GM18526 (cell line): Measurements from ENCODE around the gene WDR19.

ENCODE experiments used
- POLR2A ChIP-seq: IDR thresholded peaks from 3 replicates; pipeline ENCODE4 v1.6.1; 2011; ENCODE audit not compliant: insufficient read length; ENCODE audit errors: extremely low read depth

WDR19 gene

DNA sequence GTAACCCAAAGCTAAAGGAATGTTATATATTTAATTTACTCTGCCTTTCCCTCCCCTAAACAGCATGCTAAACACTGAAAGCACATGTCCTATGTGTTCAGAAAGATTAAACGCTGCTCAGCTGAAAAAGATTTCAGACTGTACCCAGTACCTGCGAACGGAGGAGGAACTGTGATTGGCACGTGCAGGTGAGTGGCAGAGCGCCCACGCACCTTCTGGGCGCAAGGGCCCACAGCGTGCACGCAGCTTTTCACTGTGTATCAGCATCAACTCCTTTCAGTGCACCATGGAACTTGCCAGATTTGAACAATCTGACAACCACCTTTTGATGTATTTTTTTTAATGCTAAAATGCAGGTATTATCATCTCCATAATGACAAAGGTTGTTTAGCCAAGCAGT is 96.1 kb downstream of the WDR19 start:
- TF ChIP-seq POLR2A, result no peak

GRCh38 chr4:39279416-39279815 is 97.1 kb downstream of the WDR19 start:
- TF ChIP-seq POLR2A, result no peak

GRCh38 chr4:39280770-39281169 is 98.4 kb downstream of the WDR19 start:
- TF ChIP-seq POLR2A, result no peak

DNA sequence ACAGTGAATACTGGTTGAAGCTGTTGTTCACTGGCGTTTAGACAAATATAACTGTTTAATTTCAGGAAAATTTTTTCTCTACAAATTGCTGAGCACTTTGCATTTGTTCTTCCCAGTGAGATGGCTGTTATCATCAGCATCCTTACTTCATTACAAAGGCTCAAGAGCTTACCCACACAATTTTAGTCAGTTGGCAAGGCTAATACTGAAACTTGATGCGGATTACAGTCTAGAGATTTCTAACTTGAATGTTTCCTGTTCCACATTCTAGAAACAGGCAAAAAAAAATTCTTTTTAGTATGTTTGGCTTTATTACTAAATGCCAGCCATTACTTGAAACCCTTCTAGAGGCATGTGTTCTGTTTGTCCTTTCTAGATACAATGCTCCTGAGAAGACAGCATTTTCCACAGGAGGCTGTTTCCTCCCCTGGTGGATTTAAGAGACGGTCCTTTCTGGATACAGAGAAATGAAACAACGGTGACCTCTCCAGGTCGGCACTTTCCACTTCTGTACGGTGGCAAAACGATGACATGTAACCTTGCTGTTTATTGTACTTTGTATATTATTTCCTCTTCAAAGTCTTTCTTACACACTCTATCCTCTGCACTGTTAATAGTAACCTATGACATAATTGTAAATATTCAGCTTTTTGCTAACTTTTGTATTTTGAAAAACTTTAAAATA is 102.9 kb downstream of the WDR19 start:
- TF ChIP-seq POLR2A, result no peak

- no peak for TF ChIP-seq POLR2A
Measured at GRCh38 chr4:39285853-39286252, 103.5 kb downstream of the WDR19 start.

DNA sequence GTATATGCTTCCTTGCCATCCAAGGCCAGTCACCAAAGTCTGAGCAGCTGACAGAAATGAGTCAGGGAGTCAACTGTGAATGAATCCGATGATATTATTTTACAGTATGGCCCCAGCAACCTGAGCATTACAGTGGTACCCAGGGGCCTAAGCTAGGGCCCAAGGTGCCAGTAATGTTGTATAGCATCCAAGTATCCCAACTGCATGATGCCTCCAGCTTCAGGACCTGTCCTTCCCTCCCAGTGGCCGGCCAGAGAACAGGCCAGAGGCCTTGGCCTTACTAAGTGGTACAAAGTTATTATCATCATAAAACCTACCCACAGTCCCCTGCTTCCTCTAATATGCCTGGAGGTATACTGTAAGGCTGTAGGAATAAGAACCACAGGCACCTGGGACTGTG is 103.9 kb downstream of the WDR19 start:
- no peak for TF ChIP-seq POLR2A

- no peak for TF ChIP-seq POLR2A
Measured at GRCh38 chr4:39287223-39287622, 104.9 kb downstream of the WDR19 start.

DNA sequence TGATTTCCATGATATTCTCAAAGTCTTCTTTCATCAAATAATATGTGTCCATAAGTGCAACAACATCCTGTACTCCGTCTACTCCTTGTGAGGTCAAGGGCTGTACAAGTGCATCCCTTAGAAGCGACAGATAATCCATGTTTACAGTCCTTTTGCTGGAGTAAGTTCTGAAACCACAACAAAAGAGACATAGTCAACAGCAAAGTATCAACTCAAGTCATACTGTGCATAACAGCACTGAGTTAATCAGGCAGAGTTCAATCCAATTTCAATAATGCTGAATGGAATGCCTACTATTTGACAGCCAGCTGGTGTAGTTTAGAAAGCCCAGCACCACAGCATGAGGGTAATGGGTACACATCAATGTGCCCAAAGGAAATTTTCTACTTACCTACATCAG is 109.4 kb downstream of the WDR19 start:
- no peak for TF ChIP-seq POLR2A

DNA sequence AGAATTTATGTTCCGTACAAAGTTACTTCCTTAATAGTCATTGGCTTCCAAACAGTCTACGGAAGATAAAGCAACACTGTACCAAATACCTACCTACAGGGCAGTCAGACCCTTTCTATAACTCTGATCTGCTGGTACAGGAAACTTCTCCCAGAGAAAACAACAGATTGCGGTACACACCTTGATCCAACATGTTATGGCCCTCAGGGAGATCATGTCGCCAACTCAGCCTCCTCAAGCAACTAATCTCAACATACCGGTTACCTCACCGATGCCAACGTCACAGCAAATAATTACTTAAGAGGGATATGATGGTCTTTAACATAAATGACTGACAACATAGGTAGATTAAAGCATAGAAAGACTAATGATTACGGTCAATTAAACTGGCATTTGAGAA is 113.5 kb downstream of the WDR19 start:
- no peak for TF ChIP-seq POLR2A

DNA sequence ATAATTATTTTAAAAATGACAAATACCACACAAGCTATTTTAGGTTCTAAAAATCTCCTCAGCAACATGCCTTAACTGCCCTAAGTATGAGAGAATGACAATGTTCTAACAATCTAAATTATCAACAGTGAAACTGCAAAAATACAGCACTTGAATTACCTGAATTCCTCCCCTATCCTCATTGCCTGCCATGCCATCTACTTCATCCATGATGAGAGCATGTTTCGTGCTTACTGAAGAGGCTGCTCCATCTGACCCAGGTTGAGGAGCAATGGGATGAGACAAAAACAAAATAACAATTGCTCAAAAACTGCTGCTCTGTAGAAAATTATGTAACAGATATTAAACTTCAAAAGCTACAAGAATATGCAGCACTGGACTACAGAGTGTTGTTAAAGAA is 120.6 kb downstream of the WDR19 start:
- no peak for TF ChIP-seq POLR2A

DNA sequence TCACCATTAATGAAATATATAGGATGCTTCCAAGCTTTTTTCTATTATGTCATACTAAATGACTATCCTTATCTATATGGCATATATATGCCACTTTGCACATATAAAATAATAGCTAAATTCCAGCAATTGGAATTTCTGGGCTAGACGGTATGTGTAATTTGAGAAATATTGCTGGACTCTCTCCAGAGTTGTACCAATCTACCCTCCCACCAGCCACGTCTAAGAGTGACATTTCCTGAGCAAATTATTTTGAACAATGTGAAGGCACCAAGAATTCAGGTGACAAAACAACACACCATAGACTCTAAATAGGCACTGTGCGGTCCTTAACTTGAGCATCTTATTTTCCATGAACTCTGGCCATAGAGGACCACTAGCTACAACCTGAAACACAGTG is 121.5 kb downstream of the WDR19 start:
- no peak for TF ChIP-seq POLR2A

GRCh38 chr4:39304651-39305050 is 122.3 kb downstream of the WDR19 start:
- no peak for TF ChIP-seq POLR2A

GRCh38 chr4:39305912-39306677 is 123.8 kb downstream of the WDR19 start:
- no peak for TF ChIP-seq POLR2A

DNA sequence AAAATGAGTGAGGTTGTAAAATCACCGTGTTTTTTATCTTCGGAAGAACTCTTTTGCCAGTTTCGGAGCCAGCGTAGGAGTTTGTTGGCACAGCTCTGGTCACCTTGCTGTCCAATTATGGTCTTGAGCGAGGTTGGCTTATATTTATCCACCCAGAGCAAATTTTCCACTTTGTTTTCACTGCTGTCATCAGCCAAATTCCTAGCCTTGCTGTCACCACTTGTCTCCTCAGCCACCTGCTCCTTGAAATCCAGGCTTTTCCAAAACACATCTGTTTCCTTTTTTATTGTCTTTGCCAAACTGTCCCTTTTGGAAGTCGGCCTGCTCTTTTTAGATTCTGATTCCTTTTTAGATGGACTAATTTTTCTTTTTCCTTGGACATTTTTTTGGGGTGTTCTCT is 126.3 kb downstream of the WDR19 start:
- TF ChIP-seq POLR2A, result no peak

DNA sequence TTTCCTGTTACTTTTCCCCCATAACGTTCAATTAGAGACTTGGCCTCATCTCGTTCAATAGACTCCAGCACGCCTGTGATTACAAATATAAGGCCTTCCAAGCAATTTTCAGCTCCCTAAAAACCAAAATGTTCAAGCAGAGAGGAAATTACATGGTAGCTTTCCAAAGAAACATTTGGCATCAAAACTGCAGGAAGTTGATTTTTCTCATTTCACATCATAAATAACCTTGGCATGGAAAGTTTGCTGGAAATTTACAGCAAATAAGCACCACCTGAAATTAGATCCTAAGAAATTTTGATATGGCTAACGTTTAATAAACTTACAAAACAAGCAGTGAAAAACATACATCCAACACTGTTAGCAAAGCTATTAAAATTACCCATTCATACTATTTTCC is 130.5 kb downstream of the WDR19 start:
- TF ChIP-seq POLR2A, result no peak

DNA sequence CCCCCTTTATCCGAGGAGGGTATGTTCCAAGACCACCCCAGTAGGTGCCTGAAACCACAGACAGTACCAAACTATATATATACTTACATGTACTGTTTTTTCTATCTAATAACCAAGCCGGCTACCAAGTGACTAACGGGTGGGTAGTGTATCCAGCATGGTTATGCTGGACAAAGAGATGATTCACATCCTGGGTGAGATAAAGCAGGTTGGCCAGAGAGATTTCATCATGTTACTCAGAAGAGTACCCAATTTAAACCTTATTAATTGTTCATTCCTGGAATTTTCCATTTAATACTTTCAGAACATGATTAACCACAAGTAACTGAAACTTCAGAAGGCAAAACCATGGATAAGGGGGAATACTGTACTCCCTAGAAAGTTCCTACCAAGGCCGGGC is 137.3 kb downstream of the WDR19 start:
- no peak for TF ChIP-seq POLR2A

DNA sequence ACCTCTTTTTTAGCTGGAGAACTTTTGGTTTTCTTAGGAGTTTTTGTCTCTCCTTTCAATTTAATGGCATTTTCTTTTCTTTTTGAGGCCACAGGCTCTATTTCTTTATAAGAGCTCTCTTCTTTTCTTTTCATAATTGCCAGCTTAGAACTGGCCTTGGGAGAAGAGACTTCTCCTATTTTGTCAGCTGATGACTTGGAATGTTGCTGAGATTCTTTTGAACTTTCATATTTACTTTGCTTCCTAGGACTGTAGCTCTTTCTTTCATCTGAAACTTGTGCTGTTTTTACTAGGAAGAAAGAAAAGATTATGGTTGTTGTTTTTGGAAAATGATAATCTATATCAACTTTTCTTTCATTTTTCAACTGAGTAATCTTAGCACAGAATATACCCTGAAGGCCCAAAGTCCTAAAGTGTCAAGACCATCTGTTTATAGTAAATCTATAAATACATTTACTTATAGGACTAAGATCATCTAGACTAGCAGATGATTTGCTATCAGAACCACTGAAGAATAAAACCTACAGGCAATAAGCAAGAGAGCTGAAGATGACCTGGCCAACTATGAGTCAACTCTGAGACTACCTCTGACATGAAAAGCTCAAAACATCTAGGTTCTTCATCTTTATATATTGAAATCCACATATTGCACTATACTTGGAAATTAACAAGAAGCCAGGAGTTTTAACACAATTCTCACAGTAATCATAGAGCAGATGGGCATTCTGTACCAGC is 138.2 kb downstream of the WDR19 start:
- no peak for TF ChIP-seq POLR2A

DNA sequence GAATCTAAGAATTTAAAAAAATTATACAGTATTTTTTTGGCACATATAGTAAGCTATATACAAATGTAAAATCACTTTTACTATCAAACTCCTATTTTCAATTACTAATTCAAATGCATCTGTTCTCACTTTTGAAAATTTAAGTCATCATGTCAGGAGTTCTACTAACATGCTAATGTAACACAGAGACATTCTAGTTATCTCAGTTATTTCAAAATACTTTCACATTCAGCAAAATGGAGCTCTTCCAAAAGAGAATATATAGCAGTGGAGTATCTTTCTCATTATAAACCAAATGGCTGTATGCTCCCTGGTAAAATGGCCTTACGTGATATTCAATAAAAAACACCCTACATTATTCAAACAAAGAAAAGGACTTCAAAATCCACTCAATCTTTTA is 141.5 kb downstream of the WDR19 start:
- no peak for TF ChIP-seq POLR2A
